Measurements from ENCODE around the gene NRP1.

- no peak for TF ChIP-seq CTCF (IDR thresholded peaks at IDR 0.05)
- TF ChIP-seq POLR2A (IDR thresholded peaks at IDR 0.05), result no peak
Measured at GRCh38 chr10:33303988-33304387, 30.5 kb downstream of the NRP1 start.

All from lower leg skin (tissue), 3 donors.